Measurements from ENCODE around the gene KYNU. TPM values are rescaled to one million over a fixed set of nuclear protein-coding genes. Genes with fewer than 3 reads are reported as not detected.

Gene KYNU
- total RNA-seq, 2 donors from 2014 or later, result 0.34 to 1.1 TPM

DNA sequence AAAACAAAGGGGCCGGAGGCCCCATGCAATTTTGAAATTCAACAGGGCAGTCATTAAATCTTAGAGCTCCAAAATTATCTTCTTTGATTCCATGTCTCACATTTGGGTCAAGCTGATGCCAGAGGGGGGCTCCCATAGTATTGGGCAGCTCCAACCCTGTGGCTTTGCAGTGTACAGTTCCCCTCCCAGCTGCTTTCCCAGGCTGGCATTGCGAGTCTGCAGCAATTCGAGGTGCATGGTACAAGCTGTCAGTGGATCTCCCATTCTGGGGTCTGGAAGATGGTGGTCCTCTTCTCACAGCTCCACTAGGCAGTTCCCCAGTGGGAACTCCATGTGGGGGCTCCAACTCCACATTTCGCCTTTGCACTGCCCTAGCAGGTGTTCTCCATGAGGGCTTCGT lies 179.1 kb downstream of the KYNU start:
- TF ChIP-seq POLR2AphosphoS5 (IDR thresholded peaks at IDR 0.05), result no peak
- no peak for TF ChIP-seq POLR2A (IDR thresholded peaks at IDR 0.05)
- TF ChIP-seq, protein P1, sequence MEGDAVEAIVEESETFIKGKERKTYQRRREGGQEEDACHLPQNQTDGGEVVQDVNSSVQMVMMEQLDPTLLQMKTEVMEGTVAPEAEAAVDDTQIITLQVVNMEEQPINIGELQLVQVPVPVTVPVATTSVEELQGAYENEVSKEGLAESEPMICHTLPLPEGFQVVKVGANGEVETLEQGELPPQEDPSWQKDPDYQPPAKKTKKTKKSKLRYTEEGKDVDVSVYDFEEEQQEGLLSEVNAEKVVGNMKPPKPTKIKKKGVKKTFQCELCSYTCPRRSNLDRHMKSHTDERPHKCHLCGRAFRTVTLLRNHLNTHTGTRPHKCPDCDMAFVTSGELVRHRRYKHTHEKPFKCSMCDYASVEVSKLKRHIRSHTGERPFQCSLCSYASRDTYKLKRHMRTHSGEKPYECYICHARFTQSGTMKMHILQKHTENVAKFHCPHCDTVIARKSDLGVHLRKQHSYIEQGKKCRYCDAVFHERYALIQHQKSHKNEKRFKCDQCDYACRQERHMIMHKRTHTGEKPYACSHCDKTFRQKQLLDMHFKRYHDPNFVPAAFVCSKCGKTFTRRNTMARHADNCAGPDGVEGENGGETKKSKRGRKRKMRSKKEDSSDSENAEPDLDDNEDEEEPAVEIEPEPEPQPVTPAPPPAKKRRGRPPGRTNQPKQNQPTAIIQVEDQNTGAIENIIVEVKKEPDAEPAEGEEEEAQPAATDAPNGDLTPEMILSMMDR (IDR thresholded peaks at IDR 0.05), result no peak
- H3K27ac ChIP-seq, result no peak overlapping the region
- intact Hi-C loops (cut with DNase I), result no loop called here
- H3K4me3 ChIP-seq, result no peak overlapping the region
- no peaks in the 10 kb centered on the region for H3K27me3 ChIP-seq (replicated peaks; ENCODE audit: insufficient read depth)
- no peaks in the 10 kb centered on the region for H3K9me3 ChIP-seq
- H3K36me3 ChIP-seq, result no peaks in the 10 kb centered on the region
- 95% methylated on average over 5 of the region's 5 CpGs for WGBS
- no peaks in the 10 kb centered on the region for H3K4me1 ChIP-seq (replicated peaks)
- no peak for DNase-seq (ENCODE audit: low spot score)

DNA sequence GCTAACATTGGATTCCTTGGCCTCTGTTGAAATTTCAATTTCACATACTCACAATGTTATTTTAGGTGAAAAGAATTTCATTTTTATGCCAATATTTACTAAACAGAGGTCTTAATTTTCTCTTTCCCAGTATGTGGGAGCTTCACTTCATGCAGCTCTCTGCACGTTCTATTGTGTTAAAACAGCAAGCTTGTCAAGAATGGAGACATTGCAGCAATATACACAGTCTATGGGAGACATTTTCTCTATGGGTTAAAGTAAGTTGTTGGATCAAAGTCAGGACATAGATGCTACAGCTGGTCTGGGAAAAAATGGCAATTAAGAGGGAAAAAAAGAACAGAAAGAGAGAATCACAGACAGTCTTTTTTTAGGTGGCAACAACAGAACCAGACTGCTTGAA lies 181.4 kb downstream of the KYNU start:
- intact Hi-C loops (cut with DNase I), result no loop called here
- no peak for DNase-seq (ENCODE audit: low spot score)
- Histone ChIP-seq H3K4me3 (no peak overlapping the region), H3K9me3 (no peaks in the 10 kb centered on the region), H3K27ac (no peak overlapping the region), H3K36me3 (no peaks in the 10 kb centered on the region), H3K27me3 (replicated peaks; ENCODE audit: insufficient read depth) (no peaks in the 10 kb centered on the region), H3K4me1 (replicated peaks) (no peaks in the 10 kb centered on the region)
- WGBS, result 38% methylated on average over 1 of the region's 1 CpG
- TF ChIP-seq POLR2AphosphoS5 (IDR thresholded peaks at IDR 0.05), result no peak
- TF ChIP-seq, protein P1 (IDR thresholded peaks at IDR 0.05), result no peak
- no peak for TF ChIP-seq POLR2A (IDR thresholded peaks at IDR 0.05)

DNA sequence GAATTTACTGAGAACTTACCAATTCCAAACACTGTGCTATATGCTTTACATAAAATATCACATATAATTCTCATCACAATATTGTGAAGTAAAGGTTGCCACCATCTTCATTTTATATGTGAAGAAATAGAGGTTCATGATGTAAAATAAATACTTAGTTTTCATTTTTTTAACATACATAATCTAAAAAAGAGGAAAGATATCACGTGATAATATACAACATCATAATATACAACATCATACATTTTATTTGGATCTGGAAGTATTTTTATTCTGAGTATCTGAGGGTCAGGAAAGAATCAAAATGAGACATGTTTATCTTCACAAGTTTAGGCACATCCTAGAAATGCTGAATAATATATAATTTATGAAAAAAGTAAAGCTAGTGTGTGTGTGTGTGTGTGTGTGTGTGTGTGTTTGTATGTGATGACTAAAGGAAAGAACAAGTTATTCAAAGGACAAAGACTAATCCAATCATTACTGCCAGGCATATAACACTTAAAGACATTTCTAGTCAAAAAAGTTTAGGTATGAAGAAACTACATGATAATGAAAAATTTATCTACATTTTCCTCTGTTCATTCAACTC lies 186.2 kb downstream of the KYNU start:
- no peak for DNase-seq (ENCODE audit: low spot score)
- no peak overlapping the region for H3K27ac ChIP-seq
- H3K9me3 ChIP-seq, result no peaks in the 10 kb centered on the region
- H3K4me3 ChIP-seq, result no peak overlapping the region
- WGBS, result 75% methylated on average over 1 of the region's 1 CpG
- H3K36me3 ChIP-seq, result no peaks in the 10 kb centered on the region
- intact Hi-C loops (cut with DNase I), result no loop called here
- TF ChIP-seq POLR2A (IDR thresholded peaks at IDR 0.05) (no peak), POLR2AphosphoS5 (IDR thresholded peaks at IDR 0.05) (no peak)
- TF ChIP-seq, protein P1 (IDR thresholded peaks at IDR 0.05), result no peak
- H3K27me3 ChIP-seq (replicated peaks; ENCODE audit: insufficient read depth), result no peaks in the 10 kb centered on the region
- no peaks in the 10 kb centered on the region for H3K4me1 ChIP-seq (replicated peaks)

DNA sequence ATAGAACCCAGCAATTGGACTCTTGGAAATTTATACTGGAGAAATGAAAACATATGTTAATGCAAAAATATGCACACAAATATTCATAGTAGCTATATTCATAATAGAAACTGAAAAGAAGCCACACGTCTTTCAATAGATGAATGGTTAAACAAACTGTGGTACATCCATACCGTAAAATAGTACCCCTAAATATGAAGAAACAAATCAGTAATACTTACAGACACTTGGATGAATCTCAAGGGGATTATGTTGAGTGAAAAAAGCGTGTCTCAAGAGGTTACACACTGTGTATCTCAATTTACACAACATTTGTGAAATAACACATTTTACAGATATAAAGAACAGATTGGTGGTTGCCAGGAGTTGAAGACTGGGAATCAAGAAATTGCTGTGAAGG lies 190.6 kb downstream of the KYNU start:
- no peak for DNase-seq (ENCODE audit: low spot score)
- Histone ChIP-seq H3K27me3 (replicated peaks; ENCODE audit: insufficient read depth) (no peaks in the 10 kb centered on the region), H3K27ac (no peak overlapping the region), H3K9me3 (no peaks in the 10 kb centered on the region), H3K36me3 (no peaks in the 10 kb centered on the region), H3K4me1 (replicated peaks) (no peaks in the 10 kb centered on the region), H3K4me3 (no peak overlapping the region)
- TF ChIP-seq, protein P1 (IDR thresholded peaks at IDR 0.05), result no peak
- TF ChIP-seq POLR2A (IDR thresholded peaks at IDR 0.05), result no peak
- TF ChIP-seq POLR2AphosphoS5 (IDR thresholded peaks at IDR 0.05), result no peak
- intact Hi-C loops (cut with DNase I), result no loop called here
- WGBS, result 82% methylated on average over 3 of the region's 3 CpGs

DNA sequence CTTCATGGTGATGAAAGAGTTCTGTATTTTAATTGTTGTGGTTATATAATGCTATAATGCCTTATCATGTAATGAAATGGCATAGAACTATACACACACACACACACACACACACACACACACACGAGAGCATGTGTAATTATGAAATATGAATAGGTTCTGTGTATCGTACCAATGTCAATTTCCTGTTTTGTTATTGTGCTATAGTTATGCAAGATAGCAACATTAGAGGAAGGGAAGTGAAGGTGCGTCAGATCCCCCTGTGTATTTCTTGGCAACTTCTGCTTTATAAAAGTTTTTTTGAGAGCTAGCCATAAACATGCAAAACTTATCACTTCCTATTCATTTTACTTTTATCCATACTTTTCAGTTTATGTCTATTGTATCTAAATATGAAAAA lies 191.0 kb downstream of the KYNU start:
- Histone ChIP-seq H3K36me3 (no peaks in the 10 kb centered on the region), H3K4me1 (replicated peaks) (no peaks in the 10 kb centered on the region), H3K27me3 (replicated peaks; ENCODE audit: insufficient read depth) (no peaks in the 10 kb centered on the region), H3K9me3 (no peaks in the 10 kb centered on the region), H3K4me3 (no peak overlapping the region), H3K27ac (no peak overlapping the region)
- intact Hi-C loops (cut with DNase I), result no loop called here
- DNase-seq (ENCODE audit: low spot score), result no peak
- 81% methylated on average over 3 of the region's 3 CpGs for WGBS
- TF ChIP-seq POLR2AphosphoS5 (IDR thresholded peaks at IDR 0.05) (no peak), POLR2A (IDR thresholded peaks at IDR 0.05) (no peak)
- TF ChIP-seq, protein P1 (IDR thresholded peaks at IDR 0.05), result no peak
